Mesodermal cell (in vitro differentiated cells): ENCODE results near the gene ACD. TPM values are rescaled to one million over a fixed set of nuclear protein-coding genes. Genes with fewer than 3 reads are reported as not detected.
A peak's percentile ranks its signal among the peaks of the same experiment; 100 is the strongest.

Experiments used
- H3K27ac ChIP-seq: 2 replicates; pipeline ENCODE4 v1.7.0; 2013; ENCODE audit warnings: mild to moderate bottlenecking, low read depth, low read length, moderate library complexity; ENCODE audit not compliant: severe bottlenecking
- H3K36me3 ChIP-seq: 2 replicates; pipeline ENCODE4 v1.7.1; 2013; ENCODE audit warnings: mild to moderate bottlenecking, low read length, moderate library complexity; ENCODE audit not compliant: control insufficient read depth, insufficient read depth
- H3K4me1 ChIP-seq: one replicate; pipeline ENCODE4 v1.7.1; 2013; ENCODE audit warnings: mild to moderate bottlenecking, low read length; ENCODE audit not compliant: insufficient read depth, control insufficient read depth, poor library complexity, severe bottlenecking
- H3K4me3 ChIP-seq: 2 replicates; pipeline ENCODE4 v1.7.0; 2013; ENCODE audit warnings: low read length, control low read depth, mild to moderate bottlenecking; ENCODE audit not compliant: insufficient read depth, poor library complexity, severe bottlenecking; ENCODE audit errors: extremely low read depth
- H3K9me3 ChIP-seq: 2 replicates; pipeline ENCODE4 v1.7.1; 2013; ENCODE audit warnings: mild to moderate bottlenecking, low read length, moderate library complexity; ENCODE audit not compliant: control insufficient read depth
- WGBS, 2 experiments: methylation state at CpG; one replicate each; pipeline ENCODE4 v1.1.5; 2013; ENCODE audit warnings: missing lambda C conversion rate in 2 of 2; ENCODE audit not compliant: insufficient coverage in 2 of 2; 5-methylcytosine and 5-hydroxymethylcytosine counted together
- polyA plus RNA-seq, 2 experiments: library from polyadenylated mRNA; stranded (reverse); fragments of 50-300 nt; gene quantifications; one replicate each; pipeline ENCODE4 v1.2.3, GENCODE V29; 2013

ACD gene
- 27.2 TPM for polyA plus RNA-seq (2013, experiment 1 of 2)
- polyA plus RNA-seq (2013, experiment 2 of 2): 24.9 TPM

DNA sequence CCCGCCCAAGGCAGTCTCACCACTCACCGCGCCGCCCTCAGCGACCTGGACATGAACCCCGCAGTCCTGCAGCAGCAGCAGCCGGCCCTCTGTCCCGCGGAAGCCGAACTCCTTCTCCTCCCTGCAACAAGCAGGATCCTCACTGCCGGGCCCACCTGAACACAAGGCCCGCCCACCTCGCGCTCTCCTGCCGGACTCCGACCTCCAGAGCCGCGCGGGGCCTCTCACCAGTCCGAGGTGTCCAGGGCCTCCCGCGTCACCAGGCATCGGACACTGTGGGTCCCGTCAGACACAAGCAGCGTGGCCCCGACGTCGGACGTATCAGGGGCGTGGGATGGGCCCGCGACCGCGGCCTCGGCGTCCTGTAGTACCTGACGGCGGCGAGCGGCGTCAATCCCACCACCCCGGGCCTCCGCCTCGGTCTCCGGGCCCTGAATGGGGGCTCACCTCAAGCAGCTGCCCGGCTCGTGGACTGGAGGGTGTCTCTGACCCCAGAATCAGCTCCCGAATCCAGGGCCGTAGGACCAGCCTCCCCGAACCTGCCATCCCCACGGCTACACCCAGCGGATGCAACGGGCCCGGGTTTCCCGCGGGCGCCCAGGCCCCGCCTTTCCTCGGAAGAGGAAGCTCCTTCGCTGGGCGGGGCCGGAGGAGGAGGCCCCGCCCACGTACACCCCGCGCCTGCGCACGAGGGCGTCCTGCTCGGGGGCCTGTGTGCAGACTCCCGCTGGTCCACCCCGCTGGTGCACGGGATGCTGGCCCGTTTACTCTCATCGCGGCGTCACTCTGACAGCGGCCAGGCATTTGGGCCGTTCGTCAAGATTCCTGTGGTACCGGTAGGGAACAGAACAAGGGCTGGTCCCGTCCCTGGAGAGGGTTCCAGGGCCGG lies at the start of gene ACD:
ACD (minus strand) TSS at position 586 of the 889 bp plus-strand sequence; CDS start at position 546, 40 bp downstream.
- 1% methylated on average over 78 of the region's 83 CpGs for WGBS, 2 experiments
- peak within 1 kb of the TSS; percentile 85 for H3K27ac ChIP-seq
- H3K36me3 ChIP-seq: peaks cover 32% of the 10 kb centered on the region
- H3K9me3 ChIP-seq: no peaks in the 10 kb centered on the region
- no peaks in the 10 kb centered on the region for H3K4me1 ChIP-seq
- peak within 1 kb of the TSS; percentile 79 for H3K4me3 ChIP-seq

DNA sequence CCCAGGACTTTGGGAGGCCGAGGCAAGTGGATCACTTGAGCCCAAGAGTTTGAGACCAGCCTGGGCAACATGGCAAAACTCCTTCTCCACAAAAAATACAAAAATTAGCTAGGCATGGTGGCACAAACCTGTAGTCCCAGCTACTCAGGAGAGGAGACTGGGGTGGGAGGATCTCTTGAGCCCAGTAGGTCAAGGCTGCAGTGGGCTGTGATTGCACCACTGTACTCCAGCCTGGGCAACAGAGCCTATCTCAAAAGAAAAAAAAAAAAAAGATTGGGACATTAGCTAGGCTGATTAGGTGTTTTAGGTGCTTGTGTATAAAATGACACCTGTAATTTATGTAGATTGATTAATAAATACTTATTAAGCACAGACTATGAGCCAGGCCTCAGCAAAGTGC lies 49.0 kb upstream of the ACD start:
- Histone ChIP-seq H3K9me3 (no peaks in the 10 kb centered on the region), H3K36me3 (peaks cover 13% of the 10 kb centered on the region), H3K27ac (no peak overlapping the region), H3K4me3 (no peak overlapping the region), H3K4me1 (no peaks in the 10 kb centered on the region)
- WGBS, 2 experiments: 86 to 100% methylated on average over 1 of the region's 1 CpG

DNA sequence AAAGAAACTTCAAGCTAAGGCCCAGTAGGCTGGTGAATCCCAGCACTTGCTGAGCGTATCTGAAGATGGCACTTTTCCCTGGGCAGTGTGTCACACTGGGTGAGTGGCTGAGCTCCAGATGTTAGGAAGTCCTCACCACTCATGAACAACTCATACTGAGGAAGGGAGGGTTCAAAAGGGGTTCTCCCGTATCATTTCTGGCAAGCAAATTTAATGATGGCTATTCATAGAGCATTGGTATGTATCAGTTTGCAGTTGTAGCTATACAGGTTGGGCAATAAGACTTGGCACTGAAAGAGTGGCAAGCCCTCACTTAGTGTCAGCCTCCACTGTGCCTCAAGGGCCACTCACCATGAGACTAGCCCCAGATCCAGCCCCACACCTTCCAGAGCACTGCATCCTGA lies 48.3 kb upstream of the ACD start:
- Histone ChIP-seq H3K9me3 (no peaks in the 10 kb centered on the region), H3K36me3 (peaks cover 8% of the 10 kb centered on the region), H3K4me1 (no peaks in the 10 kb centered on the region), H3K4me3 (no peak overlapping the region), H3K27ac (no peak overlapping the region)
- WGBS, 2 experiments: 94 to 95% methylated on average over 2 of the region's 2 CpGs

DNA sequence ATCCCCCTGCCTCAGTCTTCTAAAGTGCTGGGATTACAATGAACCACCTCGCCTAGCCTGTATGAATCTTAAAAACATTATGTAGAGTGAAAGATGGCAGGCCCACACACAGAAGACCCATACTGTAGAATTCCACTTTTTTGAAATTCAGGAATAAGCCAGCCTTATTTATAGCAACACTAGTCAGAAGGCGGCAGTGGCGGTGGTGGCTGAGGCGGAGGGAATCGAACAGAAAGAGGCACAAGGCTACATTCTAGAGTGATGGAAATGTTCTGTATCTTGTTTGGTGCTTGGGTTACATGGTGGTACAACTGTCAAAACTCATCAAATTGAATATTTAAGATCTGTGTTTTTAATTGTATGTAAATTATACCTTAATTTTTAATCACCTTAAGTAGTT lies 47.7 kb upstream of the ACD start:
- H3K9me3 ChIP-seq: no peaks in the 10 kb centered on the region
- 100% methylated on average over 2 to 3 of the region's 5 CpGs for WGBS, 2 experiments
- H3K4me1 ChIP-seq: no peaks in the 10 kb centered on the region
- H3K4me3 ChIP-seq: no peak overlapping the region
- peaks cover 3% of the 10 kb centered on the region for H3K36me3 ChIP-seq
- no peak overlapping the region for H3K27ac ChIP-seq

DNA sequence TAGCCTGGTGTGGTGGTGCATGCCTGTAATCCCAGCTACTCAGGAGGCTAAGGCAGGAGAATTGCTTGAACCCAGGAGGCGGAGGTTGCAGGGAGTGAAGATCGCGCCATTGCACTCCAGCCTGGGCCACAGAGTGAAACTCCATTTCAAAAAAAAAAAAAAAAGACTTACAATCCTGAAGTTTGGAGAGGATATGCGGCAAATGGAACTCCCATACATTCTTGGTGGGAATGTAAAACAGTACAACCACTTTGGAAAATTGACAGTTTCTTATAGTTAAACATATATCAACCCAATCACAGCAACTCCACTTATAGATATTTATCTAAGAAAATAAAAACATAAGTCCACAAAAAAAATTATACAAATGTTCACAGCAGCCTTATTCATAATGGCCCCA lies 47.1 kb upstream of the ACD start:
- WGBS, 2 experiments: 100% methylated on average over 1 to 3 of the region's 4 CpGs
- no peaks in the 10 kb centered on the region for H3K4me1 ChIP-seq
- H3K27ac ChIP-seq: no peak overlapping the region

DNA sequence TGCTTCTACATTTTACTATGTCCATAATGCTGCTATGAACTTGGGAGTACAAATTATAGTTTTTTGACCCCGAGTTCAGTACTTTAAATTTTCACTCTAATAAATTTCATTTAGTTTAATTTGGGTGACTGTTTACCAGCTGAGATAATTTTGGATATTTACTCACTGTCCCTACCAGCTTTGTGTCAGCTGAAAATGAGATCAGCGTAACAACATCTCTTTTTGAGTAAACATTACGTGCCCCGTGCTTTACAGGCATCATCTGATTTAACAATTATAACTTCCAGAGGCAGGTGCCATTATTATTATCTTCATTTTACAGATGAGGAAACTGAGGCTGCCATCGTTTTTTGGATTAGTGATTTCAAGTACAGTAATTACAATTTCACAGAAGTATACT lies 44.0 kb upstream of the ACD start:
- H3K36me3 ChIP-seq: peaks cover 12% of the 10 kb centered on the region
- H3K9me3 ChIP-seq: peaks cover 8% of the 10 kb centered on the region
- H3K4me1 ChIP-seq: no peaks in the 10 kb centered on the region
- H3K27ac ChIP-seq: no peak overlapping the region
- 100% methylated on average over 1 to 2 of the region's 5 CpGs for WGBS, 2 experiments
- H3K4me3 ChIP-seq: no peak overlapping the region

More for the DNA sequence above, 47.1 kb upstream of the ACD start:
- no peaks in the 10 kb centered on the region for H3K9me3 ChIP-seq
- H3K4me3 ChIP-seq: no peak overlapping the region
- peaks cover 3% of the 10 kb centered on the region for H3K36me3 ChIP-seq

DNA sequence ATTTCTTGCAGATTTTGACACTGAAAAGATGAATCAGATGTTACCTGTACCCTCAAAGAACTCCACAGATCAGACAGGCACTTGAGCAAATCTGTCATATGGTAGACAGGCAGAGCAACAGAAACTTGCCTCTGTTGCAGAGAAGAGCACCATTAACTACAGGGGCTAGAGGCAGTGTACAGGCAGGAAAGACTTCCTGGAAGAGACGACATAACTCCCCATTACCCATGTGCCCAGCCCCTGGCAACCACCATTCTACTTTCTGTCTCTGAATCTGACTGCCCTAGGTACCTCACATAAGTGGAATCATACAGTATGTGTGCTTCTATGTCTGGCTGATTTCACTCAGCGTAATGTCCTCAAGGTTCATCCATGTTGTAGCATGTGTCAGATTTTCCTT lies 43.6 kb upstream of the ACD start:
- Histone ChIP-seq H3K4me1 (no peaks in the 10 kb centered on the region), H3K9me3 (peaks cover 8% of the 10 kb centered on the region), H3K27ac (no peak overlapping the region), H3K4me3 (no peak overlapping the region), H3K36me3 (peaks cover 17% of the 10 kb centered on the region)
- 85 to 100% methylated on average over 1 to 2 of the region's 2 CpGs for WGBS, 2 experiments

DNA sequence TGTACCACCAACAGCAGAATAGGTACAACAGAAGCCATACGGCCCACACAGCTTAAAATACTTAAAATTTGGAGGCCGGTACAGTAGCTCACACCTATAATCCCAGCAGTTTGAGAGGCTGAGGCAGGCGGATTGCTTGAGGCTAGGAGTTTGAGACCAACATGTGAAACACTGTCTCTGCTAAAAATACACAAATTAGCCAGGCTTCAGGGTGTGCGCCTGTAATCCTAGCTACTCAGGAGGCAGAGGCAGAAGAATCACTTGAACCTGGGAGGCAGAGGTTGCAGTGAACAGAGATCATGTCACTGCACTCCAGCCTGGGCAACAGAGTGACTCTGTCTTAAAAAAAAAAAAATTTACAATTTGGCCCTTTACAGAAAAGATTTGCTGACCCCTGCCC lies 42.1 kb upstream of the ACD start:
- Histone ChIP-seq H3K4me3 (no peak overlapping the region), H3K9me3 (peaks cover 8% of the 10 kb centered on the region), H3K36me3 (peaks cover 21% of the 10 kb centered on the region), H3K4me1 (no peaks in the 10 kb centered on the region), H3K27ac (no peak overlapping the region)
- WGBS, 2 experiments: 90 to 92% methylated on average over 2 to 3 of the region's 4 CpGs

DNA sequence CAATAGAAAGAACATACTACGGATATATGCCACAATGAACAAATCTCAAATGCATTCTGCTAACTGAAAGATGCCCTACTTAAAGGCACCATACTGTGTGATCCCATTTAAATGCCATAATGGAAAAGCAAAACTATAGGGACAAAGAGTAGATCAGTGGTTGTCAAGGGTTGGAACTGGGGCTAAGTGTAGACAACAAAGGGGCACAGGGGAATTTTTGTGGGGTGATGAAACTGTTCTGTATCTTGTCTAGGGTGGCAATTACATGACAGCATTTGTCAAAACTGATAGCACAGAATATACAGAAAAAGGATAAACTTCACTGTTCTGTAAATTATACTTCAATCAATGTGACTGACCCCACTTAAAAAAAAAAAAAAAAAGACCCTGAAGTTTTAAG lies 41.4 kb upstream of the ACD start:
- peaks cover 21% of the 10 kb centered on the region for H3K36me3 ChIP-seq
- H3K27ac ChIP-seq: no peak overlapping the region
- H3K4me1 ChIP-seq: no peaks in the 10 kb centered on the region
- no peak overlapping the region for H3K4me3 ChIP-seq
- no CpG with 5 or more reads among the region's 1 CpG for WGBS, 2 experiments
- H3K9me3 ChIP-seq: peaks cover 8% of the 10 kb centered on the region

DNA sequence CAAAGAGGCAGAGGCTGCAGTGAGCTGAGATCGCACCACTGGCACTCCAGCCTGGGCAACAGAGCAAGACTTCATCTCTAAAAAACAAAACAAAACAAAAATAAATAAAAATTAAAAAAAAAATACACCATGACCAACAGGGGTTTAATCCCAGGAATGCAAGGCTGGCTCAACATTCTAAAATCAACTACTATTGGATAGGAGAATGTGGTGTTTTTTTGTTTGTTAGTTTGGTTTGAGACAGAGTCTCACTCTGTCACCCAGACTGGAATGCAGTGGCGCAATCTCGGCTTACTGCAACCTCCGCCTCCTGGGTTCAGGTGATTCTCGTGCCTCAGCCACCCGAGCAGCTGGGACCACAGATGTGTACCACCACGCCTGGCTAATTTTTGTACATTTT lies 39.2 kb upstream of the ACD start:
- peaks cover 18% of the 10 kb centered on the region for H3K36me3 ChIP-seq
- no peak overlapping the region for H3K4me3 ChIP-seq
- H3K4me1 ChIP-seq: no peaks in the 10 kb centered on the region
- H3K27ac ChIP-seq: no peak overlapping the region
- WGBS, 2 experiments: 96 to 100% methylated on average over 2 to 6 of the region's 7 CpGs
- peaks cover 8% of the 10 kb centered on the region for H3K9me3 ChIP-seq
